Ishikawa (cell line): ENCODE results near the gene HOXC10.

ENCODE experiments used
- CEBPB ChIP-seq: IDR thresholded peaks from 2 replicates; pipeline ENCODE4 v1.6.1; 2012
- CREB1 ChIP-seq: IDR thresholded peaks from 2 replicates; pipeline ENCODE4 v1.6.1; 2012; ENCODE audit warnings: low read depth
- EGR1 ChIP-seq: IDR thresholded peaks from 2 replicates; pipeline ENCODE4 v1.6.1; 2012
- EP300 ChIP-seq: IDR thresholded peaks from 2 replicates; pipeline ENCODE4 v1.6.1; 2012; ENCODE audit warnings: borderline replicate concordance
- FOXM1 ChIP-seq: IDR thresholded peaks from 2 replicates; pipeline ENCODE4 v1.6.1; 2012; ENCODE audit warnings: low read depth, borderline replicate concordance
- NFIC ChIP-seq: IDR thresholded peaks from 2 replicates; pipeline ENCODE4 v1.6.1; 2012
- RAD21 ChIP-seq: IDR thresholded peaks from 2 replicates; pipeline ENCODE4 v1.6.1; 2012; ENCODE audit warnings: low read depth
- TAF1 ChIP-seq: IDR thresholded peaks from 2 replicates; pipeline ENCODE4 v1.6.1; 2012; ENCODE audit warnings: low read depth, mild to moderate bottlenecking
- TCF12 ChIP-seq: IDR thresholded peaks from 2 replicates; pipeline ENCODE4 v1.6.1; 2012; ENCODE audit warnings: low read depth
- TEAD4 ChIP-seq: IDR thresholded peaks from 2 replicates; pipeline ENCODE4 v1.6.1; 2012
- USF1 ChIP-seq: IDR thresholded peaks from 2 replicates; pipeline ENCODE4 v1.6.1; 2012
- YY1 ChIP-seq: IDR thresholded peaks from 2 replicates; pipeline ENCODE4 v1.6.1; 2012; ENCODE audit warnings: low read depth
- ZBTB7A ChIP-seq: IDR thresholded peaks from 2 replicates; pipeline ENCODE4 v1.6.1; 2012; ENCODE audit warnings: low read depth
- TF ChIP-seq, protein P1 (sequence below): IDR thresholded peaks from 2 replicates; pipeline ENCODE4 v1.6.1; 2012; ENCODE audit warnings: low read depth, mild to moderate bottlenecking
- TF ChIP-seq, protein P2 (sequence below): IDR thresholded peaks from 2 replicates; pipeline ENCODE4 v1.6.1; 2012

HOXC10 gene

GRCh38 chr12:53965281-53966084 is 19.5 kb upstream of the HOXC10 start:
- TF ChIP-seq USF1 (no peak), CEBPB (no peak), ZBTB7A (no peak), CREB1 (no peak), RAD21 (no peak), FOXM1 (no peak), TAF1 (no peak), NFIC (no peak)
- TF ChIP-seq, protein P1, sequence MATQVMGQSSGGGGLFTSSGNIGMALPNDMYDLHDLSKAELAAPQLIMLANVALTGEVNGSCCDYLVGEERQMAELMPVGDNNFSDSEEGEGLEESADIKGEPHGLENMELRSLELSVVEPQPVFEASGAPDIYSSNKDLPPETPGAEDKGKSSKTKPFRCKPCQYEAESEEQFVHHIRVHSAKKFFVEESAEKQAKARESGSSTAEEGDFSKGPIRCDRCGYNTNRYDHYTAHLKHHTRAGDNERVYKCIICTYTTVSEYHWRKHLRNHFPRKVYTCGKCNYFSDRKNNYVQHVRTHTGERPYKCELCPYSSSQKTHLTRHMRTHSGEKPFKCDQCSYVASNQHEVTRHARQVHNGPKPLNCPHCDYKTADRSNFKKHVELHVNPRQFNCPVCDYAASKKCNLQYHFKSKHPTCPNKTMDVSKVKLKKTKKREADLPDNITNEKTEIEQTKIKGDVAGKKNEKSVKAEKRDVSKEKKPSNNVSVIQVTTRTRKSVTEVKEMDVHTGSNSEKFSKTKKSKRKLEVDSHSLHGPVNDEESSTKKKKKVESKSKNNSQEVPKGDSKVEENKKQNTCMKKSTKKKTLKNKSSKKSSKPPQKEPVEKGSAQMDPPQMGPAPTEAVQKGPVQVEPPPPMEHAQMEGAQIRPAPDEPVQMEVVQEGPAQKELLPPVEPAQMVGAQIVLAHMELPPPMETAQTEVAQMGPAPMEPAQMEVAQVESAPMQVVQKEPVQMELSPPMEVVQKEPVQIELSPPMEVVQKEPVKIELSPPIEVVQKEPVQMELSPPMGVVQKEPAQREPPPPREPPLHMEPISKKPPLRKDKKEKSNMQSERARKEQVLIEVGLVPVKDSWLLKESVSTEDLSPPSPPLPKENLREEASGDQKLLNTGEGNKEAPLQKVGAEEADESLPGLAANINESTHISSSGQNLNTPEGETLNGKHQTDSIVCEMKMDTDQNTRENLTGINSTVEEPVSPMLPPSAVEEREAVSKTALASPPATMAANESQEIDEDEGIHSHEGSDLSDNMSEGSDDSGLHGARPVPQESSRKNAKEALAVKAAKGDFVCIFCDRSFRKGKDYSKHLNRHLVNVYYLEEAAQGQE, result no peak

DNA sequence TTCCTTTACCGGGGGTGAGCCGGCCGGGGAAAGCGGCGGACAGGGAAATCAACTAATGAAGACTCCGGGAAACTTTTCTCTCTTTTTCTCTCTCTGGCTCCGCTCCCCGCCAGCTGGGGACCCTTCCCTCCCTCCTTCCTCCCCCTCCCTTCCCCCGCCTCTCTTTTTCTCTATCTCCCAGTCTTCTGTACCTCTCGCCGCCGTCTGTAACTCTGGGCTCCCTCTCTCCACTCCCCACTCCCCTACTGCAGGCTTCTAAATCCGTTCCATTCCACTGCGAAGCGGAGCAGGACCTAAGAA is 18.9 kb upstream of the HOXC10 start:
- TF ChIP-seq CEBPB (no peak), FOXM1 (no peak)
- TF ChIP-seq, protein P2, sequence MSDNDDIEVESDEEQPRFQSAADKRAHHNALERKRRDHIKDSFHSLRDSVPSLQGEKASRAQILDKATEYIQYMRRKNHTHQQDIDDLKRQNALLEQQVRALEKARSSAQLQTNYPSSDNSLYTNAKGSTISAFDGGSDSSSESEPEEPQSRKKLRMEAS, result no peak

GRCh38 chr12:53966385-53967133 is 18.4 kb upstream of the HOXC10 start:
- TF ChIP-seq EGR1, result no peak
- no peak for TF ChIP-seq TAF1
- TF ChIP-seq, protein P1, result no peak
- TF ChIP-seq RAD21, result no peak
- no peak for TF ChIP-seq TCF12
- TF ChIP-seq NFIC, result no peak
- no peak for TF ChIP-seq YY1

DNA sequence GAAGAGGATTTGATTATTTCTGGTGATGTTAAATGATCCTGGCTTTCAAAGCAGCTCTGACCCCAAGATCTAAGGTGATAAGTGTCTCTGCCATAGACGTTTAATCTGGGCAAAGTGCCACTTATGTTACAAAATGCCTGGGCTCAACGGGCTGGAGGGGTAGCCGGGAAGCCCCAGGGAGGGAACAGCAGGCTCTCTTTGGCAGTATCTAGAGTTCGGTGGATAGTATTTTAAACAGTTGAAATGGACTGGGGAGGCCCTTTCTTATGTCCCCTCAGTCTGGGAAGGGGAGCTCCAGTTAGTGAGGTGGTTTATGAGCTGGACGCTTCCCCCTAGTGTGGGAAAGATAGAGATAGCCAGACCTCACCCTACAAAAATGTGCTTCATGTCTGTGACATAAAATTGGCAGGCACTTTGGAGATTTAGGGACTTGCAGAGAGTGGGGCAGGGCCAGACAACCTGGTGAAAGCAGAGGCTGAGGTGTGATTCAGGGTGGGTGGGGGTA is 17.5 kb upstream of the HOXC10 start:
- no peak for TF ChIP-seq USF1
- no peak for TF ChIP-seq TEAD4
- no peak for TF ChIP-seq TAF1
- no peak for TF ChIP-seq EP300
- TF ChIP-seq CEBPB, result no peak
- TF ChIP-seq, protein P1, result no peak
- TF ChIP-seq, protein P2, result no peak
- TF ChIP-seq YY1, result no peak
- no peak for TF ChIP-seq CREB1
- TF ChIP-seq EGR1, result no peak
- no peak for TF ChIP-seq RAD21
- TF ChIP-seq TCF12, result no peak
- no peak for TF ChIP-seq NFIC
- no peak for TF ChIP-seq ZBTB7A
- TF ChIP-seq FOXM1, result no peak
